Measurements from ENCODE around the gene ALPK3.

The ALPK3 gene

GRCh38 chr15:84799511-84800187 lies 17.5 kb upstream of the ALPK3 start:
- DNase-seq, result no peak

DNA sequence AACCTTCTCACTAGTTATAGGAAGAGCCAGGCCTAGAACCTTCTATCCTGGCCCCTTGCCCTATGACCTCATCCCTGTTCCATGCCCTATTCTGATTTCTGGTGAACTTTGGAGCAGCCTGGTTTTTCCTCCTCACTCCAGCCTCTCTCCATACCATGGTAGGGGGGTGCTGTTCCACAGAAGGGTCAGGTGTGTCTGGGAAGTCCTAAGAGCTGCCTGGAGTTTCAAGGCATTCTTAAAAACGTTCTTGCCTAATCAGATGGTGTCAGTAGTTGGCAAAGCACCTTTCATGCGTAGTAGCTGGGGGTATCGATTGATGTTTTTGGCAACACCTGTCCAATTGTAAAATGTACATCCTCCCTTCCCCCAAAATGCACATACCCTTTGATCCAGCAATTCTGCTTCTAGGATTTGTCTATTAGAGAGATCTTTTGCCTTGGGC lies 16.8 kb upstream of the ALPK3 start:
- DNase-seq, result no peak

DNA sequence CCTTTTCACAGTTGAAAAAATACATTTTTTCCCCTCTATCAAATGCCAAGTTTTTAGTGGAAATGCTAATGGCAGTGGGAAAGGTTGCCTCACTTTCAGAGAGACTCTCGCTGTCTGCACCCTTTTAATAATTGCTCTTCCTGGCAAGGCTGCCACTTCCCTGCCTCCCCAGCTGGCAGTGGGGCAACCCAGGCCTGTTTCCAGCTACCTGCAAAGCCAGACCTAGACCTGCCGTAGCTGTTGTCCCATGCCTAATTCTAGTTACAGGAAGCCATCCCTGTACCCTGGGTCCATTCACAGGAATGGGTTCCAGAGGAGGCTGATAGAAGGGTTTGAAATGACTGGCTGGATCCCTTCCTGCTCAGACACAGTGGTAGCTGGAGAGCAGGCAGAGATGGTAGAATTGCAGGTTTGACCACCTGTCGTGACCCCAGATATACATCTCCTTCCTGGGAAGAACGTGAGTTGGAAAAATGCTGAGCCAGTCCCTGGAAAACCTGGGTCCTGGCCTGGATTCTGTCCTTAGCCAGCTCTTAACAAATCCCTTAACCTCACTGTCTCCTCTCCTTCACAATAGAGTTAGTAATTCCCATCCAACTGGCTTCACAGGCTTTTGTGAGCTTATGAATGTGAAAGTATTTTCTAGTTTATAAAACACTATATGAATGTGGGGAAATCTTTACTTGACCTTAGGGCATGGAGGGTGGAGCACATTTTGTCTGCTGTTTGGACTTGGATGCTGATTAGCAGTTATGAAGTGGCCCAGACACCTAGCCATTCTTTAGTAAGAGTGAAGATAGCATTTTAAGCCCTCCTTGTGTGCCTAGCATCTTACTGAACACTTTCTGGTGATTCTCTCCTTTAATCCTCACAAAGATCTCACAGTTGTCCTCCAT lies 12.9 kb upstream of the ALPK3 start:
- no peak for DNase-seq

- DNase-seq, result no peak
These were observed 11.9 kb upstream of the ALPK3 start for GRCh38 chr15:84805221-84805620.

DNA sequence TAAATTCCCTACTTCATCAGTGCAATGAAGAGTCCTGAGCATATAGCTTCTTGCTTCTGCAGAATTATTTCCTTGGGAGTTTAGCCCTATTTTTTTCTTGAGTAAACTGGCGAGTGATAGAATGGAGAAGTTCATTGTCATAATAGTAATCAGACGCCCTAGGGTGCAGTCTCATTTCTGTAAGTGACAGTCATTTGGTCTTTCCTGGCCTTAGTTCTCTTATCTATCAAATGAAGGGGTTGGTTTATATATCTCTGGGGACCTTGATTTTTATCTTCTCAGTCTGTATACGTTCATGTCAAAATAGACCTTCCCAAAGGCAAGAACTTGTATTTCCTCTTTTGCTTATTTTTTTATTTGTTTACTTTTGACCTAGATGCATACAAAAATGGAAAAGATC lies 9.9 kb upstream of the ALPK3 start:
- DNase-seq, result no peak

DNA sequence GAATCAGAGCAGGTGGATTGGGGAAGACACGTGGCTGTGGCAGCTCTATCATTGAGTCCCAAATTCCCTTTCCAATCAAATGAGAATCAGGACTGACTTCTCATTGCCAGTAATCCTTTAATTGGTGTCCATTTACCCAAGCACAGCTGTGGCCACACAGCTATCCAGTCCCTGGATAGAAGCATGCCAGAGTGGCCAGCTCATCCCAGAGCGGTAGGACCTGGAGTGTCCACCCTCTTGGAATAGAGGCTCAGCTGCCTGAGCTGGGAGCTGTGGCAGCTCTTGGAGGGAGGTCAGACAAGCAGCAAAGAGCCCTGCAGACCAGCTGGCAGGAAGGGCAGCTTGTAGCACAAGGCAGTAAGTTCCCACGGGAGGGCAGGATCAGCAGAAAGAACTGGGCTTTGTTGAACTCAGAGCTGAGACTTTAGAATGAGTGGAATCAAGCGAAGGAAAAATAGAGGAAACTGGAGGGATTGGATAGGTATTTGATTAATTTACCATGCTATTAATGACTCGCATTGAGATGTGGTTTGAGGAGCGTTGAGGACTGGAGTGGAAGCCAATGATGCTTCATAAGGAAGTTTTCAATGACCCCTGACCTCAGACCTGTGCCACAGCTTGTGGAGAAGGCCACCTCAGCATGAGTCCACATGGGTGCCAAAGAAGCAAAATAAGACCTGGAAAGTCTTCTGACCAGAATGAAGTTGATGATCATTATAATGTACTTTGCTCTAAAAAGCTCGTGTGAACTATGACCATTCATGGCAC lies 6.9 kb upstream of the ALPK3 start:
- DNase-seq, result no peak

- DNase-seq, result no peak
These were observed 6.0 kb upstream of the ALPK3 start for GRCh38 chr15:84811151-84811550.

- DNase-seq, result peak; percentile 33 to 64 (median 55)
These were observed 5.3 kb upstream of the ALPK3 start for GRCh38 chr15:84811828-84812227.

DNA sequence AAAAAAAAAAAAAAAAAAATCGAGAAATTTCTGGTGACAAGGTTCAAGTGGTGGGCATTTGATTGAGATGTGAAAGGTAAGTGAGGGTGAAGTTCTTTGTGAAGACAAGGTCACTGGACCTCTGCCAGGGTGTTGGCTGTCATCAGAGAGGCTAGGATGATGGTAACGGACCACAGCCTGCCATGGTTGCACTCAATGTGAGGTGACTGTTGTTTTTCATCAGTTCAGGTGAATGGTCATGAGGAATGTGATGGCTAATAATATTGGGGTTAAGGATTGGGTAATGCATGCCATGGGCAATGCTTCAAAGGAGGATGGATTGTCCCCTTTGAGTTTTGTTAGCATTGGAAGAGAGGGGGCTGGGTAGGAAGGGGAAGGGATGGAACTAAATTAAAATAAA lies 4.3 kb upstream of the ALPK3 start:
- DNase-seq, result no peak

DNA sequence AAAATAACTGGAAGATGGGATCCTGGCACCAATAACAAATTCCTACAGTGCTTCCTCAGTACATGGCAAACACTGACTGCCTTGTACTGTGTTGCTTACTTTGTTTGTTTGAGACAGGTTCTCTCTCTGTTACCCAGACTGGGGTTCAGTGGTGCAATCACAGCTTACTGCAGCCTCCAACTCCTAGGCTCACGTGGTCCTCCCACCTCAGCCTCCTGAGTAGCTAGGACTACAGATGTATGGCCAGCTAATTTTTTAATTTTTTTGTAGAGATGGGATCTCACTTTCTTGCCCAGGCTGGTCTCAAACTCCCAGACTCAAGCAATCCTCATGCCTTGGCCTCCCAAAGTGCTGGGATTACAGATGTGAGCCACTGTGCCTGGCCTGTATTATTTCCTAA lies 3.7 kb upstream of the ALPK3 start:
- DNase-seq, result no peak

- no peak for DNase-seq
These were observed 3.2 kb upstream of the ALPK3 start for GRCh38 chr15:84813931-84814330.

DNA sequence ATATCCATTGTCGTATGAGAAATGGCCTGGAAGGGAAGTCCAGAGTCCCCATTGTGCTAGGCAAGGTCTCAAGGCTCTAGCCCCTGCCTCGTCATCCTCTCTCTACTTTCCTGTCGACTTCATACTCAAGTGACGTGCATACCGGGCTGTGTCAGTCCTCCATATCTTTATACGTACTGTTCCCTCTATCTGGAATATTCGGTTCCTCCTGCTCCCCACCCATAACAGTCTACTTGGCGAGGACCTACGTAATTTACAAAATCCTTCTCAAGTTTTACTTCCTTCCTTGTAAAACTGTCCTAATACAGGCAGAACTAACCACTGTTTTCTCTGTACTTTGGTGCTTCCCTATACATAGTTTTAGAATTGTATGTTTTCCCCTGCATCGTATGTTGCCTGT lies 2.2 kb upstream of the ALPK3 start:
- DNase-seq, result peak; percentile 53 to 67 (median 60)

DNA sequence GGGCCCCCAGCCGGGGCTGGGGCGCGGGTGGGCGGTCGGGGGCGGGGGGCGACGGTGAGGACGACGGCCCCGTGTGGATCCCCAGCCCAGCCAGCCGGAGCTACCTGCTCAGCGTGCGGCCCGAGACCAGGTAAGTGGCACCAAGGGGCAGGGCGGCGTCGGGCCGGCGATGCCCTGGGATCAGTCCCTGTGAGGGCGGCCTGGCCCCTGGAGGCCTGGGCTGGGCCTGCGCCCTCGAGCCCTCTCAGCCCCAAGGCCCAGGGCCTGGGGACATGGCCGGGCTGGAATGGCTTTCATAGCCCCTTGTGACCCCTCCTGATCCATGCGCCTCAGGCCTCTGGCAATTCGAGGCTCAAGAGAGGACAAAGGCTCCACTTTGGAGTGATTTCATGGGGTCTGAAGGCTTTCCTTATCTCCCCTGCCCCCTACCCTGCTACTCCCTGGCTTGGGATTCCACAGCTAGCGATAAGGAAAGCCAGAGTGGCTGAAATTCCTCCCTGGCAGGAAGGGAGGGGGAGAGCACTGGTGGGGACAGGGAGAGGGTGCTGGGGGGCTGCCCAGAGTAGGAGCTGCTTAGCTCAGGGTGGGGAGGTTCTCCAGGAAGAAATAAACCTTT lies 418 bp downstream of the ALPK3 start:
- peak in 1 of 4 experiments; percentile 15 for DNase-seq

DNA sequence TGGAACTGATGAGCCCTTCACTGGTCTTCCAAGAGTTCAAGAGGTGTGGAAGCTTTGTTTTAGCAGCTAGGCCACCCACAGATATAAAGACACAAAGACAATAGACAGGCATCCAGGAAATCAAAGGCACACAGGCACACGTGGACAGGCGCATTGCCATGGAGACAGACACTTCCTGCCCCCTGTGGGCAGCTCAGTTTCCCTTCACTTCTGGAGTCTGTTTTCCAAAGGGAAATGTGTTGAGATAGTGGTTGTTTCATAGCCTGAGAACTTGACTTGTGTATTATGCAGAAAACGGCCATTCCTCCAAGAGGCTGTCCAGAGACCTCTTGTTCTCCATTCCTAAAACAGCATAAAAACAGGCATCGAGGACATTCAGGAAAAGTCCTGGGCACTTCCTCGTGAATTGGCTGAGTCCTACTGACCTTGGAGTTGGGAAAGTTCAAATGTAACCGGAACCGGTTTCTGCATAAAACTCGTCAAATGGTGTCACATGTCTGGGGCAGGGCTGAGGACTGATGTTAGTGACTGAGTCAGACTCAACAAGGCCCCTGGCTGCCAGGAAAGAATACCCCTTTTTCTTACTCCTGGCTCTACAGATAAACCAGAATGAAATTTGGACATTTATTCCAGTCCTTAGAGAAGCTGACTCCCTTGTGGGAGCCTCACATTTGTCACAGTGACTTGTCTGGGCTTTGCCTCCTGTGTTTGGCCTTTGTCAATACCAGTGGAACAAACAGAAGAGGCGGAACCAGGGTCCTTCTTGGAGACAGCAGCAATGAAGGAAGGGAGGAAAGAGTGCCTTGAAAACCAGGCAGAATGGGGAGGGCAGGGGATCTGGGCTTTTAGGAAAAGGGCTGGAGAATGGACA lies 1.3 kb downstream of the ALPK3 start:
- DNase-seq, result peak in 2 of 4 experiments; percentile 21 to 24

GRCh38 chr15:84819291-84819768 lies 2.2 kb downstream of the ALPK3 start:
- peak in 2 of 4 experiments; percentile 8 to 29 for DNase-seq

GRCh38 chr15:84819791-84820190 lies 2.6 kb downstream of the ALPK3 start:
- no peak for DNase-seq

- no peak for DNase-seq
These were observed 4.4 kb downstream of the ALPK3 start for GRCh38 chr15:84821501-84822021.

GRCh38 chr15:84822653-84823281 lies 5.6 kb downstream of the ALPK3 start:
- DNase-seq, result no peak

GRCh38 chr15:84823282-84823878 lies 6.2 kb downstream of the ALPK3 start:
- no peak for DNase-seq

Measured in suppressor macrophage (primary cell).